G401.6 (cell line): ENCODE measurements around the gene YIPF2.

Experiments
- FAIRE-seq: peaks from 2 replicates; lab custom pipeline; 2012; peaks lifted over from hg19 to GRCh38; lab: Jason Lieb, UNC

YIPF2 gene

GRCh38 chr19:10936661-10937084, 8.2 kb upstream of the YIPF2 start:
- FAIRE-seq = peak; percentile 87

GRCh38 chr19:10935371-10936059, 7.1 kb upstream of the YIPF2 start:
- no peak for FAIRE-seq

- FAIRE-seq = no peak
Measured at GRCh38 chr19:10929402-10929794, 959 bp upstream of the YIPF2 start.

GRCh38 chr19:10927730-10928562, 493 bp downstream of the YIPF2 start:
- FAIRE-seq = no peak

- no peak for FAIRE-seq
Measured at GRCh38 chr19:10924597-10924996, 3.8 kb downstream of the YIPF2 start.

GRCh38 chr19:10923260-10924112, 5.0 kb downstream of the YIPF2 start:
- FAIRE-seq = no peak

- no peak for FAIRE-seq
Measured at GRCh38 chr19:10922638-10923014, 5.8 kb downstream of the YIPF2 start.

GRCh38 chr19:10921910-10922637, 6.4 kb downstream of the YIPF2 start:
- FAIRE-seq = no peak

- FAIRE-seq = no peak
Measured at GRCh38 chr19:10921199-10921909, 7.1 kb downstream of the YIPF2 start.

- no peak for FAIRE-seq
Measured at GRCh38 chr19:10920781-10921180, 7.7 kb downstream of the YIPF2 start.

- FAIRE-seq = no peak
Measured at GRCh38 chr19:10920288-10920655, 8.2 kb downstream of the YIPF2 start.

GRCh38 chr19:10919352-10920287, 8.8 kb downstream of the YIPF2 start:
- no peak for FAIRE-seq

GRCh38 chr19:10918359-10918758, 10.1 kb downstream of the YIPF2 start:
- FAIRE-seq = no peak

- no peak for FAIRE-seq
Measured at GRCh38 chr19:10916602-10917001, 11.8 kb downstream of the YIPF2 start.

GRCh38 chr19:10915130-10916091, 13.0 kb downstream of the YIPF2 start:
- FAIRE-seq = no peak

GRCh38 chr19:10913716-10914340, 14.6 kb downstream of the YIPF2 start:
- no peak for FAIRE-seq

GRCh38 chr19:10912619-10913018, 15.8 kb downstream of the YIPF2 start:
- no peak for FAIRE-seq

GRCh38 chr19:10911579-10912363, 16.7 kb downstream of the YIPF2 start:
- FAIRE-seq = no peak
